Inflammatory macrophage treated with lipopolysaccharide for 4 hours (primary cell): ENCODE measurements around the gene UBL3.

Experiments used
- DNase-seq: peaks from one replicate; pipeline ENCODE4 v3.0.0-alpha.2; 2020

Gene UBL3

GRCh38 chr13:29753618-29754472 is 96.6 kb downstream of the UBL3 start:
- peak; percentile 39 for DNase-seq

DNA sequence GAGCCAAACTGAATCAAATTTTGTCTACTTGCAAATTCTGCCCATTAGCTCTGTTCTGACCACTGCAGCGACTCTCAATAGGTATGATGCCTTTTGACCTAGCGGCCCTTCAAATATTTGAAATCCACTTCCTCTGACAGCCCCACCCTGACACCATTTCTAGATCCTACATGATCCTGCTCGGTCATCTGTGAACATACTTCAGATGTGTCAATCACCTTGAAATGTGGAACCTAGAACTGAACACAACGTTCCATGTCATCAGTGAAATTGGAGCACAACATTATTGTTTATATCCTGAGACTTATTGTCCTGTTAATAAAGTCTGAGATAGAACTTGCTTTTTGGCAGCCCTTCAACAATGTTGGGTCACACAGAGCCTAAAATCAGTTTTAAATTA is 98.2 kb downstream of the UBL3 start:
- DNase-seq, result no peak

GRCh38 chr13:29750183-29750530 is 100.3 kb downstream of the UBL3 start:
- DNase-seq, result no peak

DNA sequence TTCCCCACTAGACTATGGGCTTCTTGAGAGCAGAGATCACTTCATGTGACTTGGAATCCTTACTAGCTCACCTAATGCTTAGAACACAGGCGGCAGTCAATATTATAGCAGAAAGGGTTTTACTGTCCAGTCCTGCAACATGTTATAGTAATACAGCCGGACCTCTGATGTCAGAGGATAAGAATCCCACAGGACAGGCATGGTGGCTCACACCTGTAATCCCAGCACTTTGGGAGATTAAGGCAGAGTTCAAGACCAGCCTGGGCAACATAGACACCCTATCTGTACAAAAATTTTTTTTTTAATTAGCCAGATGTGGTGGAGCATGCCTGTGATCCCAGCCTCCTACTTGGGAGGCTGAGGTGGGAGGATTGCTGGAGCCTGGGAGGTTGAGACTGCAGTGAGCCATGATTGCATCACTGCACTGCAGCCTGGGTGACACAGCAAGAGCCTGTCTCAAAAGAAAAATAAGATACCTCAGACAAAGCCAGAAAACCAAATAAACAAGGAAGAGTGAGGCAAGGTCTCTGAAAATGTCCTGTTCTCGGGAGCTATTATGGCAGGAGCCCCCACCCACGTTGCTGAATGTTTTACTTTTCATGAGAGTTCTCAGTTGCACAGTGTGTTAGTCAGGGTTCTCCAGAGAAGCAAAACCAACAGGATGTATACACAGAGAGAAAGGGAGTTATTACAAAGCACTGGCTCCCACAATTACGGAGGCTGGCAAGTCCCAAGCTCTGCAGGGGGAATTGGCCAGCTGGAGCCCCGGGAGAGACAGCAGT is 100.8 kb downstream of the UBL3 start:
- peak; percentile 11 for DNase-seq

DNA sequence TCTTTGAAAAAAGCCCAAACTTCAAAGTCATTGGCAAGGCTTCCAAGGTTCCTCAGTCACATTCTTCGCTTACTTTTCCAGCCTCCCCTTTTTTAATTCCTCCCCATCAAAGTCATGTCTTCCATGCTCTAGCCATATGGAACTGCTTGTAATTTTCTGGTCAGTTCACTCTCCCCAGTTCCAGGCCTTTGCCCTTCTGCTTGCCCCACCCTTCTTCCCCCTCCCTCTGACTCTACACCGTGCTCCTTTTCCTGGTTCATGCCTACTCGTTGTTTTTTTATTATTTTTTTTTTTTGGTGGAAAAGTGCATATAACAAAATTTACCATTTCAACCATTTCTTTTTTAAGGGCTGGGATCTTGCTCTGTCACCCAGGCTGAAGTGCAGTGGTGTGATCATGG is 102.3 kb downstream of the UBL3 start:
- DNase-seq, result no peak

DNA sequence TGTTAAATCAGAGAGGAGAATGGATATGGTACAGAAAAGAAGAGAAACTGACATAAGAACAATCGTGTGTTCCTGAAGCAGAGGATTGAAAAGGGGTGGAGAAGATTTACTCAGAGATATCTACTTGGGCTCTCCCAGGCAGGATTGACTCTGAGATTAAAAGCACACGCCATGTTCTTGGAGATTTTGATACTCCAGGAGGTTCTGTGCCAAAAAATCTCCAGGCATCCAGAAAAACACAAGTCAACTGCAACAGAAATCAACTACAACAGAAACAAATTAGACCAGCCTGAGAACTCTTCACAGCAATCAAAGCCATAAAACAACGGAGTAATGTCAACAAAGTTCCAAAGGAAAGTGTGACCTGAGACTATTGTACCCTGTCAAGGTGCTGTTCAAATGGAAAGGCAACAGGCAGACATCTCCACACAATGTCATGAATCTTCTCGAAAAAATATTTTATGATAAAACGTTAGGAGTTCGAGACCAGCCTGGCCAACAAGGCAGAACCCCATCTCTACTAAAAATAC is 104.2 kb downstream of the UBL3 start:
- no peak for DNase-seq

- no peak for DNase-seq
Observed at GRCh38 chr13:29745704-29746103, 104.7 kb downstream of the UBL3 start.

- DNase-seq, result no peak
Observed at GRCh38 chr13:29743201-29743786, 107.1 kb downstream of the UBL3 start.

- DNase-seq, result no peak
Observed at GRCh38 chr13:29740961-29741360, 109.5 kb downstream of the UBL3 start.

- no peak for DNase-seq
Observed at GRCh38 chr13:29737061-29737460, 113.4 kb downstream of the UBL3 start.

DNA sequence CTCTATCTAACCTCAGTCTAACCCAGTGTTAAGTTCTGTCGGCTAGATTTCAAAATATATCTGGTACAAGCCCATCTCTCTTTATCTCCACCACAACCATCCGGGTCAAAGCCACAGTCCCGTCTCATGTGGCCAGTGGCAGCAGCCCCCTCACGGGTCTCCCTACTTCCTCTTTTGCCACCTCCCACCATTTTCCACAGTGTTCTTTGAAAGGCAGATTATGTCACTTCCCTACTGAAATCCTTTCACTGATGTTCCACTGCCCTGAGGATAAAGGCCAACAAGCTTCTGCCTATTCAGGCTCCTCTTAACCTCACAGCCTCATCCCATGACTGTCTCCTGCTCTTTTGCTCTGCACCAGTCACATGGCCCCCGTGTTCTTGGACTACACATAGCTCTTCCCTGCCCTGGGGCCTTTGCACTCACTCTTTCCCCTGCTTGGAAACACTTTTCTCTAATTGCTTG is 117.2 kb downstream of the UBL3 start:
- peak; percentile 76 for DNase-seq

DNA sequence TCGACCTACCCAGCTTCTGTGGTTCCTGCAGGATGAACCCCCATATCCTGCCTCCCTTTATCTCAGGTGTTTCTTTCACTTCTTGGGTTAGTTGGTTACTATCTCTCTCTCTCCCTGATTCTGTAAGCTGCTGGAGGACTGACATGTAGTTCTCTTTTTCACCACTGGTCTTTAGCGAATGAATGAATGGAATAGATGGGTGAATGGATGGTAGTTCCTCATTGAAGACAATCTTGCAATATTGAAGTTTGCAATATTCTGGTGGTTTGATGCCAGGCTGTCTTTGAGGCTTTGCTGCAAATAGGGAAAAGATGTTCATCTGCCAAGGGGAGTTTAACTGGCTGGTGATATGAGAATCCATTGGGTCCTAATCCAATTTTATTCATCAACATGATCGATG is 120.2 kb downstream of the UBL3 start:
- no peak for DNase-seq

- no peak for DNase-seq
Observed at GRCh38 chr13:29722415-29722814, 128.0 kb downstream of the UBL3 start.

GRCh38 chr13:29721766-29722165 is 128.7 kb downstream of the UBL3 start:
- DNase-seq, result no peak

DNA sequence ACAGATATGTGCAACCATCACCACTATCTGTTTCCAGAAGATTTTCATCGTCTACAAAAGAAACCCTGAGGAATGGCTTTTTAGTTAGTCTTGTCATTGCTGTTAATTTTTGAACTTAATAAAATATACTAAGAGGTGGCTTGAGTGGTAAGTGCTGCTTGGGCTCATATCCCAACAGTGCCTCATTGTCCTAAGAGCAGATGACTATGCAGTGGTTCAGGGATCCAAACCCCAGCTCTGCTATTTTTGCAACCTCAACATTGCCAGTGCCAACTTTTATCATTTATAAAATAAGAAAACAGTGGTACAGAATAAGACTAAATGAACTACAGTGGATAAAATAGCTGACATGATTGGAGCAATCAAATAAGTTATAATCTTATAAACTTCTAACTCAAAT is 131.7 kb downstream of the UBL3 start:
- no peak for DNase-seq

- DNase-seq, result no peak
Observed at GRCh38 chr13:29716493-29716892, 133.9 kb downstream of the UBL3 start.
